HepG2 (cell line): ENCODE measurements around the gene RBPJ. TPM values are rescaled to one million over a fixed set of nuclear protein-coding genes. Genes with fewer than 3 reads are reported as not detected.

Experiments
- ATAC-seq: fragments of 200-7000 bp; cut with Tn5 transposase; 3 replicates; pipeline ENCODE4 v1.9.1; 2020; ENCODE audit warnings: mild to moderate bottlenecking, moderate library complexity
- BruUV-seq: library from RNA; stranded (reverse); fragments of 400-500 nt; replicated peaks from 2 replicates; lab custom pipeline; 2021; lab: Mats Ljungman, UMichigan
- CTCF ChIA-PET: fragments of 300-600 bp; formaldehyde crosslinking; extraction: SDS; loops from one replicate; lab custom pipeline; 2021; ENCODE audit warnings: low total read pairs, inconsistent platforms, low intra/inter-chr PET ratio; lab: Yijun Ruan, JAX
- POLR2A ChIA-PET: fragments of 350-600 bp; sonication (Branson Sonifier 250); formaldehyde crosslinking; loops from one replicate; lab custom pipeline; 2020; ENCODE audit warnings: antibody characterized with exemption, inconsistent platforms; lab: Yijun Ruan, JAX
- DNase-seq: peaks from one replicate; pipeline ENCODE4 v3.0.0-alpha.2; 2015; ENCODE audit warnings: low spot score
- FAIRE-seq: peaks from 3 replicates; lab custom pipeline; 2011; peaks lifted over from hg19 to GRCh38; lab: Jason Lieb, UNC
- H2AFZ ChIP-seq: one replicate; pipeline ENCODE4 v1.6.1; 2011; ENCODE audit warnings: low read length, inconsistent platforms
- H3K27ac ChIP-seq: fragments of 300-600 bp; 3 replicates; pipeline ENCODE4 v1.8.0; 2011; ENCODE audit warnings: mixed run types, mild to moderate bottlenecking, mixed read lengths, low read length, inconsistent platforms; ENCODE audit not compliant: insufficient read depth; ENCODE audit errors: extremely low read length
- H3K27me3 ChIP-seq, 2 experiments: fragments of 200-600 bp in 1 of 2; 2 replicates in 1 of 2; 3 replicates in 1 of 2; pipeline versions ENCODE4 v1.6.0 to v1.8.0; 2011; ENCODE audit warnings: low read length in 2 of 2, mild to moderate bottlenecking in 2 of 2, moderate library complexity in 2 of 2, inconsistent platforms in 1 of 2; ENCODE audit not compliant: insufficient read depth in 2 of 2, control insufficient read depth in 1 of 2
- H3K36me3 ChIP-seq, 2 experiments: fragments of 200-600 bp in 1 of 2; replicated peaks in 1 of 2; 2 replicates in 1 of 2; 3 replicates in 1 of 2; pipeline versions ENCODE4 v1.5.1 to v1.8.0; 2011; ENCODE audit warnings: low read length in 2 of 2, inconsistent platforms in 1 of 2; ENCODE audit not compliant: insufficient read depth in 2 of 2, control insufficient read depth in 1 of 2
- H3K4me1 ChIP-seq: 2 replicates; pipeline ENCODE4 v1.5.1; 2012; ENCODE audit warnings: low read length, inconsistent platforms; ENCODE audit not compliant: insufficient read depth
- H3K4me2 ChIP-seq: 2 replicates; pipeline ENCODE4 v1.6.0; 2011; ENCODE audit warnings: low read depth, low read length, inconsistent platforms
- H3K4me3 ChIP-seq, 3 experiments: fragments of 200-600 bp in 1 of 3; sonication (generic), shearing (Covaris generic) in 1 of 3; replicated peaks in 1 of 3; 2 replicates each; pipeline ENCODE4 v1.5.1; 2011 to 2016; ENCODE audit warnings: low read length in 3 of 3, inconsistent platforms in 2 of 3, low read depth in 2 of 3, mild to moderate bottlenecking in 2 of 3, control low read depth in 1 of 3, mixed read lengths in 1 of 3; ENCODE audit not compliant: insufficient read depth in 1 of 3
- H3K79me2 ChIP-seq: one replicate; pipeline ENCODE4 v1.6.1; 2011; ENCODE audit warnings: low read length, inconsistent platforms; ENCODE audit not compliant: insufficient read depth
- H3K9ac ChIP-seq: 2 replicates; pipeline ENCODE4 v1.6.0; 2011; ENCODE audit warnings: mild to moderate bottlenecking, low read depth, low read length, inconsistent platforms; ENCODE audit not compliant: insufficient read depth
- H3K9me3 ChIP-seq: 2 replicates; pipeline ENCODE4 v1.5.1; 2012; ENCODE audit warnings: mild to moderate bottlenecking, low read length
- H4K20me1 ChIP-seq: 2 replicates; pipeline ENCODE4 v1.6.0; 2011; ENCODE audit warnings: inconsistent platforms, mild to moderate bottlenecking, low read length, moderate library complexity; ENCODE audit not compliant: insufficient read depth
- ATM ChIP-seq: fragments of 450-650 bp; IDR thresholded peaks from 2 replicates; pipeline ENCODE4 v1.7.1; 2017; ENCODE audit warnings: mild to moderate bottlenecking, borderline replicate concordance
- BCL3 ChIP-seq: sonication (generic); formaldehyde crosslinking; IDR thresholded peaks from 2 replicates; pipeline ENCODE4 v1.5.1; 2020; ENCODE audit warnings: mild to moderate bottlenecking, missing genetic modification reagents, moderate library complexity
- ELF3 ChIP-seq: IDR thresholded peaks from 2 replicates; pipeline ENCODE4 v1.6.1; 2016; ENCODE audit warnings: missing genetic modification reagents, missing compliant biosample characterization
- FOSL2 ChIP-seq: sonication (generic); formaldehyde crosslinking; IDR thresholded peaks from 2 replicates; pipeline ENCODE4 v1.4.0; 2020; ENCODE audit warnings: missing genetic modification reagents
- GATA4 ChIP-seq: sonication (generic); IDR thresholded peaks from 2 replicates; pipeline ENCODE4 v1.6.1; 2016; ENCODE audit warnings: antibody characterized with exemption, low read depth, borderline replicate concordance
- MED8 ChIP-seq: sonication (generic); formaldehyde crosslinking; IDR thresholded peaks from 2 replicates; pipeline ENCODE4 v1.8.1; 2023; ENCODE audit warnings: mild to moderate bottlenecking, missing genetic modification reagents; ENCODE audit not compliant: insufficient replicate concordance
- SNAPC5 ChIP-seq: sonication (generic); formaldehyde crosslinking; IDR thresholded peaks from 2 replicates; pipeline ENCODE4 v1.8.1; 2023; ENCODE audit warnings: mild to moderate bottlenecking, missing genetic modification reagents, borderline replicate concordance
- ZBTB20 ChIP-seq: sonication (generic); formaldehyde crosslinking; IDR thresholded peaks from 2 replicates; pipeline ENCODE4 v1.8.1; 2023; ENCODE audit warnings: missing genetic modification reagents, low read depth, mild to moderate bottlenecking, borderline replicate concordance
- ZKSCAN8 ChIP-seq: IDR thresholded peaks from 2 replicates; pipeline ENCODE4 v1.6.1; 2016; ENCODE audit warnings: borderline replicate concordance, missing genetic modification reagents, missing compliant biosample characterization
- ZNF24 ChIP-seq: fragments of 450-650 bp; IDR thresholded peaks from 2 replicates; pipeline ENCODE4 v1.6.1; 2017; ENCODE audit warnings: antibody characterized with exemption, mild to moderate bottlenecking
- ZNF549 ChIP-seq: sonication (generic); formaldehyde crosslinking; IDR thresholded peaks from 2 replicates; pipeline ENCODE4 v1.5.0; 2020; ENCODE audit warnings: missing genetic modification reagents
- ZNF687 ChIP-seq: sonication (generic); formaldehyde crosslinking; IDR thresholded peaks from 2 replicates; pipeline ENCODE4 v1.5.1; 2020; ENCODE audit warnings: mild to moderate bottlenecking, missing genetic modification reagents, moderate library complexity
- ZNF713 ChIP-seq: sonication (generic); formaldehyde crosslinking; IDR thresholded peaks from 2 replicates; pipeline ENCODE4 v1.4.0; 2020; ENCODE audit warnings: mild to moderate bottlenecking, missing genetic modification reagents
- ZSCAN30 ChIP-seq: sonication (generic); formaldehyde crosslinking; IDR thresholded peaks from 2 replicates; pipeline ENCODE4 v1.5.0; 2020; ENCODE audit warnings: mild to moderate bottlenecking, missing genetic modification reagents
- WGBS: methylation state at CpG from one replicate; pipeline ENCODE4 v1.1.6; 2017; ENCODE audit warnings: low lambda C conversion rate; 5-methylcytosine and 5-hydroxymethylcytosine counted together
- in situ Hi-C: cut with HindIII; loops from 2 replicates; pipeline ENCODE4 v1.10.0; 2017; ENCODE audit warnings: low pct_unique_long_range_greater_than_20kb; ENCODE audit not compliant: extremely low pct_ligation_motif_present
- intact Hi-C: fragments of 100-400 bp; cut with micrococcal nuclease; formaldehyde crosslinking; loops from one replicate; pipeline ENCODE4 v1.10.0; 2022; ENCODE audit not compliant: unreplicated experiment
- polyA plus RNA-seq, 8 experiments: library from polyadenylated mRNA; depleted of rRNA in 3 of 8; stranded (reverse) in 7 of 8; unstranded in 1 of 8; fragments of >200 nt; fragmentation: Illumina TruSeq in 4 of 8; extraction: Trizol in 4 of 8; gene quantifications; 2 replicates each; pipeline versions ENCODE4 v1.2.1 to v1.2.3, GENCODE V29; 2011 to 2016; ENCODE audit warnings: low read depth in 4 of 8, missing spikeins in 1 of 8, mixed read lengths in 1 of 8; ENCODE audit not compliant: insufficient read depth in 1 of 8
- total RNA-seq, 5 experiments: library from RNA; depleted of rRNA; stranded (reverse); fragments of >200 nt; fragmentation: Illumina TruSeq; extraction: Trizol; gene quantifications; 2 replicates each; pipeline ENCODE4 v1.2.3, GENCODE V29; 2016; ENCODE audit warnings: low read depth in 1 of 5

The RBPJ gene
- total and polyA plus RNA-seq, 2 of the 13 experiments (the other 11 are each of a cell fraction or from before 2014, with no cell fraction given), result 25.9 to 33.2 TPM

GRCh38 chr4:26279446-26279845 lies 41.4 kb upstream of the RBPJ start:
- FAIRE-seq (no peak), ATAC-seq (no peak), DNase-seq (no peak)
- CTCF ChIA-PET, result no interaction called here
- Histone ChIP-seq H3K79me2 (no peaks in the 10 kb centered on the region), H3K4me3 (no peak overlapping the region), H3K9ac (no peak overlapping the region), H4K20me1 (no peaks in the 10 kb centered on the region), H3K9me3 (no peaks in the 10 kb centered on the region), H3K36me3 (no peaks in the 10 kb centered on the region), H3K4me1 (no peaks in the 10 kb centered on the region), H3K27ac (no peak overlapping the region), H3K4me2 (no peak overlapping the region), H3K27me3 (0 out of 5 replicates have a peak, but pooled peaks cover 0 to 2% of the 10 kb centered on the region in 2 experiments), H2AFZ (no peak overlapping the region)
- in situ Hi-C loops (no loop called here), intact Hi-C loops (no loop called here)
- POLR2A ChIA-PET, result no interaction called here
- BruUV-seq, result no TSS peak
- 24% methylated on average over 13 of the region's 13 CpGs for WGBS
- no peak for TF ChIP-seq GATA4
- TF ChIP-seq ZNF24, result no peak
- TF ChIP-seq ZKSCAN8 (CRISPR knock-in tag), result no peak
- no peak for TF ChIP-seq ELF3 (CRISPR knock-in tag)
- no peak for TF ChIP-seq ZNF687 (CRISPR knock-in tag)
- TF ChIP-seq ZNF713 (CRISPR knock-in tag), result no peak
- TF ChIP-seq FOSL2 (CRISPR knock-in tag), result no peak
- TF ChIP-seq BCL3, result no peak
- no peak for TF ChIP-seq ATM
- no peak for TF ChIP-seq MED8 (CRISPR knock-in tag)
- no peak for TF ChIP-seq ZNF549
- no peak for TF ChIP-seq ZSCAN30 (CRISPR knock-in tag)
- TF ChIP-seq SNAPC5, result no peak
- TF ChIP-seq ZBTB20 (CRISPR knock-in tag), result no peak
